ENCODE results near the gene LVRN. TPM values are rescaled to one million over a fixed set of nuclear protein-coding genes. Genes with fewer than 3 reads are reported as not detected.

LVRN gene
- total and polyA plus RNA-seq, 2 of the 13 experiments (the other 11 are each of a cell fraction or from before 2014, with no cell fraction given): 0.09 to 0.20 TPM

- TF ChIP-seq NFAT5 (CRISPR knock-in tag; IDR thresholded peaks at IDR 0.05): no peak
- TF ChIP-seq ZNF468 (CRISPR knock-in tag; IDR thresholded peaks at IDR 0.05): no peak
Measured at GRCh38 chr5:116032094-116032517, 69.8 kb downstream of the LVRN start, which contains the start of gene ARL14EPL (continued).

GRCh38 chr5:116032991-116033390 is 70.7 kb downstream of the LVRN start:
- TF ChIP-seq GTF3A (CRISPR knock-in tag; conservative IDR thresholded peaks at IDR 0.05) (no peak), ZNF343 (CRISPR knock-in tag; IDR thresholded peaks at IDR 0.05) (no peak), MED1 (CRISPR knock-in tag; IDR thresholded peaks at IDR 0.05) (no peak), ZBTB33 (CRISPR knock-in tag; IDR thresholded peaks at IDR 0.05) (no peak), SNAPC4 (CRISPR knock-in tag; IDR thresholded peaks at IDR 0.05) (no peak), ZNF616 (CRISPR knock-in tag; IDR thresholded peaks at IDR 0.05; ENCODE audit: low read depth) (no peak), ZNF333 (CRISPR knock-in tag; IDR thresholded peaks at IDR 0.05; ENCODE audit: borderline replicate concordance) (no peak)
- DNase-seq (ENCODE audit: low spot score) (no peak), FAIRE-seq (no peak), ATAC-seq (no peak)
- Histone ChIP-seq H3K36me3 (replicated peaks in 1 of 2; ENCODE audit: control insufficient read depth in 1 of 2, insufficient read depth in 2 of 2, low read length in 2 of 2) (no peaks in the 10 kb centered on the region), H3K4me2 (ENCODE audit: low read depth, low read length) (no peak overlapping the region), H3K4me1 (ENCODE audit: insufficient read depth, low read length) (no peaks in the 10 kb centered on the region), H3K9ac (ENCODE audit: insufficient read depth, low read depth, low read length) (no peak overlapping the region), H3K27ac (ENCODE audit: extremely low read length, insufficient read depth, low read length) (no peak overlapping the region), H3K9me3 (ENCODE audit: low read length) (no peaks in the 10 kb centered on the region), H3K4me3 (replicated peaks in 1 of 3; ENCODE audit: insufficient read depth in 1 of 3, low read depth in 2 of 3, low read length in 3 of 3) (no peak overlapping the region), H2AFZ (ENCODE audit: low read length) (no peak overlapping the region), H3K27me3 (ENCODE audit: control insufficient read depth in 1 of 2, insufficient read depth in 2 of 2, low read length in 2 of 2) (peaks cover 0 to 8% of the 10 kb centered on the region in 2 experiments; a peak in 2 of 5 replicates), H3K79me2 (ENCODE audit: insufficient read depth, low read length) (no peaks in the 10 kb centered on the region), H4K20me1 (ENCODE audit: insufficient read depth, low read length) (no peaks in the 10 kb centered on the region)
- intact Hi-C loops (cut with micrococcal nuclease; ENCODE audit: unreplicated experiment) (no loop called here), in situ Hi-C loops (cut with HindIII; ENCODE audit: extremely low pct_ligation_motif_present, low pct_unique_long_range_greater_than_20kb) (no loop called here)
- ChIA-PET CTCF (ENCODE audit: low intra/inter-chr PET ratio, low total read pairs) (no interaction called here), POLR2A (no interaction called here)
- WGBS (ENCODE audit: low lambda C conversion rate): 4% methylated on average over 3 of the region's 3 CpGs
- BruUV-seq (replicated peaks): no TSS peak
